GM12878 (cell line): ENCODE measurements around the gene SMAD1. TPM values are rescaled to one million over a fixed set of nuclear protein-coding genes. Genes with fewer than 3 reads are reported as not detected.

Experiments used
- ATAC-seq: fragments of 200-7000 bp; cut with Tn5 transposase; 3 replicates; pipeline ENCODE4 v1.9.1; 2020; ENCODE audit warnings: mild to moderate bottlenecking, moderate library complexity
- BruUV-seq: library from RNA; stranded (reverse); fragments of 400-500 nt; replicated peaks from 2 replicates; lab custom pipeline; 2021; lab: Mats Ljungman, UMichigan
- CTCF ChIA-PET: fragments of 300-600 bp; sonication (Branson Sonifier 250); formaldehyde crosslinking; extraction: SDS; loops from one replicate; lab custom pipeline; 2021; ENCODE audit warnings: inconsistent platforms; lab: Yijun Ruan, JAX
- POLR2A ChIA-PET: fragments of 350-600 bp; formaldehyde crosslinking; extraction: SDS; loops from one replicate; lab custom pipeline; 2021; ENCODE audit warnings: inconsistent platforms; lab: Charles Lee
- RAD21 ChIA-PET: fragments of 300-600 bp; sonication (Branson Sonifier 250); formaldehyde crosslinking; loops from one replicate; lab custom pipeline; 2023; ENCODE audit warnings: antibody characterized with exemption; ENCODE audit not compliant: unreplicated experiment; lab: Charles Lee
- SMC1A ChIA-PET: fragments of 300-600 bp; sonication (Branson Sonifier 250); formaldehyde crosslinking; loops from one replicate; lab custom pipeline; 2023; ENCODE audit not compliant: unreplicated experiment, uncharacterized antibody; lab: Charles Lee
- DNase-seq: peaks from one replicate; pipeline ENCODE4 v3.0.0-alpha.2; 2011; ENCODE audit warnings: low read depth, low spot score
- FAIRE-seq: peaks from 3 replicates; lab custom pipeline; 2011; peaks lifted over from hg19 to GRCh38; lab: Jason Lieb, UNC
- H2AFZ ChIP-seq: 2 replicates; pipeline ENCODE4 v1.6.0; 2011; ENCODE audit warnings: low read depth, low read length, control low read depth; ENCODE audit not compliant: control insufficient read depth
- H3K27ac ChIP-seq: 2 replicates; pipeline ENCODE4 v1.5.1; 2011; ENCODE audit warnings: control low read depth; ENCODE audit not compliant: control insufficient read depth, insufficient read depth
- H3K27me3 ChIP-seq, 2 experiments: replicated peaks in 1 of 2; 2 replicates each; pipeline versions ENCODE4 v1.6.0 to v1.6.1; 2011; ENCODE audit warnings: low read length in 1 of 2; ENCODE audit not compliant: control insufficient read depth in 2 of 2, insufficient read depth in 2 of 2
- H3K36me3 ChIP-seq, 2 experiments: 2 replicates each; pipeline ENCODE4 v1.5.1; 2011; ENCODE audit warnings: low read length in 1 of 2; ENCODE audit not compliant: control insufficient read depth in 2 of 2, insufficient read depth in 2 of 2
- H3K4me1 ChIP-seq: 2 replicates; pipeline ENCODE4 v1.6.1; 2011; ENCODE audit warnings: mild to moderate bottlenecking, low read length, moderate library complexity, mixed read lengths; ENCODE audit not compliant: control insufficient read depth, insufficient read depth
- H3K4me2 ChIP-seq: 2 replicates; pipeline ENCODE4 v1.6.0; 2011; ENCODE audit warnings: control low read depth; ENCODE audit not compliant: control insufficient read depth, insufficient read depth
- H3K4me3 ChIP-seq: fragments of 200-600 bp; sonication (generic); 2 replicates; pipeline ENCODE4 v1.5.1; 2016
- H3K79me2 ChIP-seq: 2 replicates; pipeline ENCODE4 v1.6.0; 2011; ENCODE audit warnings: low read length; ENCODE audit not compliant: control insufficient read depth, insufficient read depth
- H3K9ac ChIP-seq: 2 replicates; pipeline ENCODE4 v1.8.0; 2011; ENCODE audit warnings: low read length, control low read depth, mixed read lengths; ENCODE audit not compliant: control insufficient read depth, insufficient read depth
- H3K9me3 ChIP-seq: replicated peaks from 3 replicates; pipeline ENCODE4 v1.5.1; 2011; ENCODE audit warnings: mild to moderate bottlenecking, low read length; ENCODE audit not compliant: control insufficient read depth, insufficient read depth
- H4K20me1 ChIP-seq: 2 replicates; pipeline ENCODE4 v1.6.0; 2011; ENCODE audit not compliant: control insufficient read depth, insufficient read depth
- ATF7 ChIP-seq: fragments of 450-650 bp; IDR thresholded peaks from 2 replicates; pipeline ENCODE4 v1.6.1; 2016; ENCODE audit warnings: low read depth, mild to moderate bottlenecking
- E4F1 ChIP-seq: fragments of 450-650 bp; IDR thresholded peaks from 2 replicates; pipeline ENCODE4 v1.6.1; 2018; ENCODE audit warnings: borderline replicate concordance, mild to moderate bottlenecking; ENCODE audit not compliant: partially characterized antibody
- IRF5 ChIP-seq: fragments of 450-650 bp; IDR thresholded peaks from 2 replicates; pipeline ENCODE4 v1.6.1; 2017; ENCODE audit warnings: borderline replicate concordance
- JUNB ChIP-seq: IDR thresholded peaks from 2 replicates; pipeline ENCODE4 v1.6.1; 2016; ENCODE audit warnings: antibody characterized with exemption, mild to moderate bottlenecking
- MEF2B ChIP-seq: fragments of 450-650 bp; IDR thresholded peaks from 2 replicates; pipeline ENCODE4 v1.6.1; 2018; ENCODE audit warnings: mild to moderate bottlenecking, moderate library complexity; ENCODE audit not compliant: partially characterized antibody, poor library complexity, severe bottlenecking
- PKNOX1 ChIP-seq: fragments of 450-650 bp; IDR thresholded peaks from 2 replicates; pipeline ENCODE4 v1.6.1; 2016; ENCODE audit warnings: mild to moderate bottlenecking
- PML ChIP-seq: IDR thresholded peaks from 2 replicates; pipeline ENCODE4 v1.6.1; 2012; ENCODE audit warnings: low read length, inconsistent platforms
- POLR2A ChIP-seq: IDR thresholded peaks from 2 replicates; pipeline ENCODE4 v1.6.1; 2011; ENCODE audit warnings: low read depth, mild to moderate bottlenecking, low read length
- RELA ChIP-seq: fragments of 450-650 bp; IDR thresholded peaks from 2 replicates; pipeline ENCODE4 v1.8.0; 2014; ENCODE audit warnings: borderline replicate concordance; ENCODE audit not compliant: partially characterized antibody
- RFX5 ChIP-seq: IDR thresholded peaks from 2 replicates; pipeline ENCODE4 v1.6.1; 2011; ENCODE audit warnings: low read depth, low read length, improper control_type of control experiment
- RUNX3 ChIP-seq: IDR thresholded peaks from 2 replicates; pipeline ENCODE4 v1.6.1; 2012; ENCODE audit warnings: low read length, inconsistent platforms
- SMAD1 ChIP-seq: fragments of 450-650 bp; IDR thresholded peaks from 2 replicates; pipeline ENCODE4 v1.6.1; 2018; ENCODE audit warnings: mild to moderate bottlenecking, low read depth; ENCODE audit not compliant: partially characterized antibody
- SREBF1 ChIP-seq: IDR thresholded peaks from 2 replicates; pipeline ENCODE4 v1.6.1; 2012; ENCODE audit warnings: mild to moderate bottlenecking, low read length
- STAT3 ChIP-seq: IDR thresholded peaks from 2 replicates; pipeline ENCODE4 v1.6.1; 2011; ENCODE audit warnings: low read depth, low read length, improper control_type of control experiment
- SUPT20H ChIP-seq: IDR thresholded peaks from 2 replicates; pipeline ENCODE4 v1.6.1; 2011; ENCODE audit warnings: low read depth, mild to moderate bottlenecking, low read length, moderate library complexity, borderline replicate concordance; ENCODE audit not compliant: control insufficient read depth
- YY1 ChIP-seq: IDR thresholded peaks from 2 replicates; pipeline ENCODE4 v1.6.1; 2011; ENCODE audit warnings: low read depth, mild to moderate bottlenecking, low read length
- WGBS: methylation state at CpG from one replicate; pipeline ENCODE4 v1.1.6; 2016; ENCODE audit warnings: low lambda C conversion rate; ENCODE audit not compliant: insufficient replicate concordance, insufficient coverage; ENCODE audit errors: missing lambda C conversion rate; 5-methylcytosine and 5-hydroxymethylcytosine counted together
- in situ Hi-C: fragments of 300-500 bp; cut with MboI; formaldehyde crosslinking; loops from 9 replicates; pipeline ENCODE4 v1.14.3; 2018; ENCODE audit warnings: mixed read lengths
- intact Hi-C: fragments of 100-400 bp; cut with micrococcal nuclease; formaldehyde crosslinking; loops from one replicate; pipeline ENCODE4 v1.14.2; 2022; ENCODE audit not compliant: unreplicated experiment
- polyA plus RNA-seq, 11 experiments: library from polyadenylated mRNA; depleted of rRNA in 4 of 11; unstranded in 6 of 11; stranded (reverse) in 5 of 11; fragments of >200 nt; fragmentation: Nextera tagmentation in 4 of 11; fragmentation: Illumina TruSeq in 1 of 11; extraction: Ambion mirVana in 4 of 11; extraction: Trizol in 1 of 11; gene quantifications; 1 replicate in 1 of 11; 2 replicates in 10 of 11; pipeline versions ENCODE4 v1.2.1 to v1.2.3, GENCODE V29; 2011 to 2016; ENCODE audit warnings: inconsistent platforms in 2 of 11, missing spikeins in 2 of 11, low read depth in 1 of 11
- total RNA-seq, 4 experiments: library from RNA; depleted of rRNA in 3 of 4; stranded (reverse); fragments of >200 nt in 3 of 4; fragmentation: Illumina TruSeq in 1 of 4; extraction: Trizol in 1 of 4; gene quantifications; 2 replicates each; pipeline versions ENCODE4 v1.2.1 to v1.2.3, GENCODE V29; 2013 to 2021

SMAD1 gene
- total and polyA plus RNA-seq, 10 of the 15 experiments (the other 5 are each of a cell fraction or from before 2014, with no cell fraction given): 0.29 to 17.5 (median 13.6) TPM

DNA sequence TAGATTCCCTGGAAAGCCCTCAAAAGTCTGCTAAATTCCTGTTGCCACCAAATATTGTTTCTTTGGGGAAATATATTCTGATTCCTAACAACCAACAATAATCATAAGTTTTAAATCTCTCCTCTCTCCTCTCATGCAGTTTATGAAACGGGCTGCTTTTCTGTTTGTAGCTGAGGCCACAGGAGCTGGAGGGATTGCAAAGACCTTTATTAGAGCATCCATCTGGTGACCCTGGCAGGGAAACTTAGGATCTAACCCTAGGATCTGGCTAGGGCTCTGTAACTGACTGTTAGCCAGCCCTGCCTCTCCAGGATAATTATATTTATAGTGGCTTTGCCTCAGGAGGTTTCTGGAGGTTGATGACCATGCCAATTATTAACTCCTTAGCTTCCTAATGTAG, 56.9 kb downstream of the SMAD1 start (continued):
- no peak for TF ChIP-seq RELA
- TF ChIP-seq, all 136 proteins: peak for 0

GRCh38 chr4:145539671-145540070, 58.0 kb downstream of the SMAD1 start:
- H2AFZ ChIP-seq: no peak overlapping the region
- in situ Hi-C loops (no loop called here), intact Hi-C loops (no loop called here)
- no peak for DNase-seq
- H3K4me1 ChIP-seq: no peaks in the 10 kb centered on the region
- no peak overlapping the region for H3K4me2 ChIP-seq
- no peak for FAIRE-seq
- ChIA-PET RAD21 (no interaction called here), POLR2A (no interaction called here), SMC1A (interaction anchor here (1.0 to 2.1 kb wide), 2 partner anchors 17 to 298 kb away, joined by 3 to 6 read pairs; no protein-coding TSS in a partner anchor), CTCF (interaction anchor here (1.4 to 1.8 kb wide), 2 partner anchors 18 to 70 kb away, joined by 4 to 8 read pairs; no protein-coding TSS in a partner anchor)
- no peak overlapping the region for H3K27ac ChIP-seq
- H3K36me3 ChIP-seq: peaks cover 0 to 3% of the 10 kb centered on the region in 2 experiments; a peak in 1 of 4 replicates
- H3K27me3 ChIP-seq: no peaks in the 10 kb centered on the region
- H4K20me1 ChIP-seq: no peaks in the 10 kb centered on the region
- no peaks in the 10 kb centered on the region for H3K9me3 ChIP-seq
- TF ChIP-seq IRF5 (no peak), POLR2A (no peak), PKNOX1 (no peak), SMAD1 (no peak), YY1 (no peak), JUNB (no peak), RFX5 (no peak), E4F1 (no peak), SREBF1 (no peak), RUNX3 (no peak), SUPT20H (no peak), STAT3 (no peak), ATF7 (no peak), PML (no peak), MEF2B (no peak)
- WGBS: 37% methylated on average over 4 of the region's 4 CpGs
- no peak for ATAC-seq
- H3K79me2 ChIP-seq: no peaks in the 10 kb centered on the region
- no TSS peak for BruUV-seq
- no peak overlapping the region for H3K4me3 ChIP-seq
- H3K9ac ChIP-seq: no peak overlapping the region
